Choroid plexus epithelial cell (primary cell): ENCODE measurements around the gene SCGB1C1.
A peak's percentile ranks its signal among the peaks of the same experiment; 100 is the strongest.

Source experiments
- DNase-seq: peaks from one replicate; pipeline ENCODE4 v3.0.0-alpha.2; 2010; ENCODE audit warnings: low read depth
- H3K4me3 ChIP-seq: 2 replicates; pipeline ENCODE4 v1.5.1; 2011; ENCODE audit warnings: low read depth, mild to moderate bottlenecking, control low read depth, low read length, moderate library complexity
- TF ChIP-seq, protein P1 (sequence below): conservative IDR thresholded peaks from 2 replicates; pipeline ENCODE4 v1.5.1; 2011; ENCODE audit warnings: low read depth, mild to moderate bottlenecking, control low read depth, inconsistent platforms, low read length, moderate library complexity

Gene SCGB1C1

DNA sequence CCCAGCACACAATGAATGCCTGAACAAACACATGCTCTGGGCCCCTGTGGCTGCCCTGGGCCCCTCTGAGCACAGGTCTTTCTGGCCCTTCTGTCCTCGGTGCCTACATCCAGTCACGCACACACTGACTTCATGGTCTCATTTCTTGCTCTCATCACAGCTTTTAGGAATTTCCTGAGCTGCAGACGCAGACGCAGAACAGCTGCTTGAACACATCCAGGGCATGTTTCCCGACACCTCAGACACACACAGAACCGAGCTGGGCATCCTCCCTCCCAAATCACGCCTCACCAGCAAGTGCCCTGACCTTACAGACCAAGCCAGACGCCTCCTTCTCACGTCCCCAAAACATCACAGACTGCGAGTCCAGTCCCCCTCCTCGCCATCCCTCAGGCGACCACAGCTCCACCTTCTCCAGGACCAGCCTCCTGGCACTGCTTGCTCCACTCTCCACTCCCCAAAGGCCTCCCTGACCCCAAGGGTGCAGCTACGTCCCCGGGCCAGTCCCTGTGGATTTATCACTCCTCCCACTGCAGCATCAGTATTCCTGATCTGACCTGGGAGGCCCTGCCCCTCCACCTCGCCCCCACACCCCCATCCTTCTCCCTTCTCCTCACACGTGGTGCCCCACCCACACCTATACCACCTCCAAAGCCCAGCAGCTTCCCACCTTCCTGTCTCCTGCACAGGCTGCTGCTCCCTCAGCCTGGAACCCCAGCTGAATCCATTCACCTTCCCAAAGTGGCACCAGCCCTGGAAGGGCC, 30.3 kb downstream of the SCGB1C1 start:
- TF ChIP-seq, protein P1, sequence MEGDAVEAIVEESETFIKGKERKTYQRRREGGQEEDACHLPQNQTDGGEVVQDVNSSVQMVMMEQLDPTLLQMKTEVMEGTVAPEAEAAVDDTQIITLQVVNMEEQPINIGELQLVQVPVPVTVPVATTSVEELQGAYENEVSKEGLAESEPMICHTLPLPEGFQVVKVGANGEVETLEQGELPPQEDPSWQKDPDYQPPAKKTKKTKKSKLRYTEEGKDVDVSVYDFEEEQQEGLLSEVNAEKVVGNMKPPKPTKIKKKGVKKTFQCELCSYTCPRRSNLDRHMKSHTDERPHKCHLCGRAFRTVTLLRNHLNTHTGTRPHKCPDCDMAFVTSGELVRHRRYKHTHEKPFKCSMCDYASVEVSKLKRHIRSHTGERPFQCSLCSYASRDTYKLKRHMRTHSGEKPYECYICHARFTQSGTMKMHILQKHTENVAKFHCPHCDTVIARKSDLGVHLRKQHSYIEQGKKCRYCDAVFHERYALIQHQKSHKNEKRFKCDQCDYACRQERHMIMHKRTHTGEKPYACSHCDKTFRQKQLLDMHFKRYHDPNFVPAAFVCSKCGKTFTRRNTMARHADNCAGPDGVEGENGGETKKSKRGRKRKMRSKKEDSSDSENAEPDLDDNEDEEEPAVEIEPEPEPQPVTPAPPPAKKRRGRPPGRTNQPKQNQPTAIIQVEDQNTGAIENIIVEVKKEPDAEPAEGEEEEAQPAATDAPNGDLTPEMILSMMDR: no peak
- no peak for DNase-seq
- H3K4me3 ChIP-seq: no peak overlapping the region

- TF ChIP-seq, protein P1: no peak
- DNase-seq: no peak
- no peak overlapping the region for H3K4me3 ChIP-seq
Measured at GRCh38 chr11:223884-224283, 31.0 kb downstream of the SCGB1C1 start.

GRCh38 chr11:224424-224823, 31.5 kb downstream of the SCGB1C1 start:
- no peak for DNase-seq
- no peak overlapping the region for H3K4me3 ChIP-seq
- TF ChIP-seq, protein P1: no peak

GRCh38 chr11:225734-226453, 33.0 kb downstream of the SCGB1C1 start:
- no peak overlapping the region for H3K4me3 ChIP-seq
- TF ChIP-seq, protein P1: no peak
- DNase-seq: peak; percentile 33

- no peak overlapping the region for H3K4me3 ChIP-seq
- no peak for DNase-seq
- TF ChIP-seq, protein P1: no peak
Measured at GRCh38 chr11:227824-228379, 35.0 kb downstream of the SCGB1C1 start.

- H3K4me3 ChIP-seq: no peak overlapping the region
- TF ChIP-seq, protein P1: no peak
- no peak for DNase-seq
Measured at GRCh38 chr11:230431-230830, 37.6 kb downstream of the SCGB1C1 start.
